Measurements from ENCODE around the gene FAM83D. TPM values are rescaled to one million over a fixed set of nuclear protein-coding genes. Genes with fewer than 3 reads are reported as not detected.

Gene FAM83D
- polyA plus RNA-seq, 1 donor from 2014 or later: 0.48 TPM

DNA sequence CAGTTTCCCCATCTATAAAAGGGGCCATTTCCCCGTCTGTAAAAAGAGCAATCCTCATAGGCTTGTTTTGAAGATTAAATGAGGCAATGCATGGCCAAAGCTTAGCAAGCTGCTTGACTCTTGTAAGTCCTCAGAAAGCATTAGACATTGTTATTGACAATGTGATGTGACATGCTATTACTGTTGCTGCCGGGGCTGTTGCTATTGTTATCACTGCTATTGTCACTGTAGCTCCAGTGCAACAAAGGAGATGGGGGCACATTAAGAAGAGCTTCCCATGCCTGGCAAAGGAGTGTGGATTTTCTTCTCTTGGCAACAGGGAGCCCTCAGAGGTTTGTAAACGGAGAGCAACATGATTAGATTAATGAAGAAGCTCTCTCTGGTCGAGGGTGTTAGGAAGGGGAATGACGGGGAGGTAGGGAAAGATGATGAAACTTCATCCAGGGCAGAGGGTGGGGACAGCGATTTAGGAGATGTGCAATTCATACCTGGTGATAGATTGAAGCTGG lies 33.1 kb upstream of the FAM83D start:
- H3K9me2 ChIP-seq (ENCODE audit: insufficient read depth, low read length): no peaks in the 10 kb centered on the region
- H3F3A ChIP-seq (ENCODE audit: insufficient read depth, low read length, poor library complexity, severe bottlenecking): no peaks in the 10 kb centered on the region
- H3K9me3 ChIP-seq (ENCODE audit: low read length): no peaks in the 10 kb centered on the region
- H3K9ac ChIP-seq (ENCODE audit: low read length): no peak overlapping the region
- no peak overlapping the region for H3K4me2 ChIP-seq (ENCODE audit: low read length)
- H3K4me3 ChIP-seq (ENCODE audit: low read length): no peak overlapping the region
- H3K36me3 ChIP-seq (ENCODE audit: insufficient read depth, low read length): no peaks in the 10 kb centered on the region
- peak overlapping the region; percentile 49 for H3K27ac ChIP-seq (ENCODE audit: low read length)
- H4K20me1 ChIP-seq (ENCODE audit: insufficient read depth): no peaks in the 10 kb centered on the region
- TF ChIP-seq EZH2 (IDR thresholded peaks at IDR 0.05; ENCODE audit: borderline replicate concordance, insufficient read depth, low read length, poor library complexity, severe bottlenecking) (no peak), EP300 (conservative IDR thresholded peaks at IDR 0.05; ENCODE audit: poor library complexity, severe bottlenecking) (peak; percentile 59), RAD21 (conservative IDR thresholded peaks at IDR 0.05) (no peak), MXI1 (conservative IDR thresholded peaks at IDR 0.05; ENCODE audit: poor library complexity, severe bottlenecking) (no peak), POLR2AphosphoS5 (IDR thresholded peaks at IDR 0.05) (peak; percentile 56), TAF1 (IDR thresholded peaks at IDR 0.05; ENCODE audit: low read depth) (no peak), SMC3 (conservative IDR thresholded peaks at IDR 0.05; ENCODE audit: poor library complexity) (no peak)
- TF ChIP-seq, protein P1, sequence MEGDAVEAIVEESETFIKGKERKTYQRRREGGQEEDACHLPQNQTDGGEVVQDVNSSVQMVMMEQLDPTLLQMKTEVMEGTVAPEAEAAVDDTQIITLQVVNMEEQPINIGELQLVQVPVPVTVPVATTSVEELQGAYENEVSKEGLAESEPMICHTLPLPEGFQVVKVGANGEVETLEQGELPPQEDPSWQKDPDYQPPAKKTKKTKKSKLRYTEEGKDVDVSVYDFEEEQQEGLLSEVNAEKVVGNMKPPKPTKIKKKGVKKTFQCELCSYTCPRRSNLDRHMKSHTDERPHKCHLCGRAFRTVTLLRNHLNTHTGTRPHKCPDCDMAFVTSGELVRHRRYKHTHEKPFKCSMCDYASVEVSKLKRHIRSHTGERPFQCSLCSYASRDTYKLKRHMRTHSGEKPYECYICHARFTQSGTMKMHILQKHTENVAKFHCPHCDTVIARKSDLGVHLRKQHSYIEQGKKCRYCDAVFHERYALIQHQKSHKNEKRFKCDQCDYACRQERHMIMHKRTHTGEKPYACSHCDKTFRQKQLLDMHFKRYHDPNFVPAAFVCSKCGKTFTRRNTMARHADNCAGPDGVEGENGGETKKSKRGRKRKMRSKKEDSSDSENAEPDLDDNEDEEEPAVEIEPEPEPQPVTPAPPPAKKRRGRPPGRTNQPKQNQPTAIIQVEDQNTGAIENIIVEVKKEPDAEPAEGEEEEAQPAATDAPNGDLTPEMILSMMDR (IDR thresholded peaks at IDR 0.05; ENCODE audit: poor library complexity, severe bottlenecking): no peak
- TF ChIP-seq, protein P2, sequence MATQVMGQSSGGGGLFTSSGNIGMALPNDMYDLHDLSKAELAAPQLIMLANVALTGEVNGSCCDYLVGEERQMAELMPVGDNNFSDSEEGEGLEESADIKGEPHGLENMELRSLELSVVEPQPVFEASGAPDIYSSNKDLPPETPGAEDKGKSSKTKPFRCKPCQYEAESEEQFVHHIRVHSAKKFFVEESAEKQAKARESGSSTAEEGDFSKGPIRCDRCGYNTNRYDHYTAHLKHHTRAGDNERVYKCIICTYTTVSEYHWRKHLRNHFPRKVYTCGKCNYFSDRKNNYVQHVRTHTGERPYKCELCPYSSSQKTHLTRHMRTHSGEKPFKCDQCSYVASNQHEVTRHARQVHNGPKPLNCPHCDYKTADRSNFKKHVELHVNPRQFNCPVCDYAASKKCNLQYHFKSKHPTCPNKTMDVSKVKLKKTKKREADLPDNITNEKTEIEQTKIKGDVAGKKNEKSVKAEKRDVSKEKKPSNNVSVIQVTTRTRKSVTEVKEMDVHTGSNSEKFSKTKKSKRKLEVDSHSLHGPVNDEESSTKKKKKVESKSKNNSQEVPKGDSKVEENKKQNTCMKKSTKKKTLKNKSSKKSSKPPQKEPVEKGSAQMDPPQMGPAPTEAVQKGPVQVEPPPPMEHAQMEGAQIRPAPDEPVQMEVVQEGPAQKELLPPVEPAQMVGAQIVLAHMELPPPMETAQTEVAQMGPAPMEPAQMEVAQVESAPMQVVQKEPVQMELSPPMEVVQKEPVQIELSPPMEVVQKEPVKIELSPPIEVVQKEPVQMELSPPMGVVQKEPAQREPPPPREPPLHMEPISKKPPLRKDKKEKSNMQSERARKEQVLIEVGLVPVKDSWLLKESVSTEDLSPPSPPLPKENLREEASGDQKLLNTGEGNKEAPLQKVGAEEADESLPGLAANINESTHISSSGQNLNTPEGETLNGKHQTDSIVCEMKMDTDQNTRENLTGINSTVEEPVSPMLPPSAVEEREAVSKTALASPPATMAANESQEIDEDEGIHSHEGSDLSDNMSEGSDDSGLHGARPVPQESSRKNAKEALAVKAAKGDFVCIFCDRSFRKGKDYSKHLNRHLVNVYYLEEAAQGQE (IDR thresholded peaks at IDR 0.05; ENCODE audit: borderline replicate concordance): no peak
- H2AFZ ChIP-seq (ENCODE audit: low read depth, low read length): peak overlapping the region; percentile 40
- H3K79me2 ChIP-seq (replicated peaks; ENCODE audit: insufficient read depth, low read length): no peaks in the 10 kb centered on the region
- peaks cover 12% of the 10 kb centered on the region for H3K27me3 ChIP-seq (ENCODE audit: insufficient read depth, low read depth, low read length)

DNA sequence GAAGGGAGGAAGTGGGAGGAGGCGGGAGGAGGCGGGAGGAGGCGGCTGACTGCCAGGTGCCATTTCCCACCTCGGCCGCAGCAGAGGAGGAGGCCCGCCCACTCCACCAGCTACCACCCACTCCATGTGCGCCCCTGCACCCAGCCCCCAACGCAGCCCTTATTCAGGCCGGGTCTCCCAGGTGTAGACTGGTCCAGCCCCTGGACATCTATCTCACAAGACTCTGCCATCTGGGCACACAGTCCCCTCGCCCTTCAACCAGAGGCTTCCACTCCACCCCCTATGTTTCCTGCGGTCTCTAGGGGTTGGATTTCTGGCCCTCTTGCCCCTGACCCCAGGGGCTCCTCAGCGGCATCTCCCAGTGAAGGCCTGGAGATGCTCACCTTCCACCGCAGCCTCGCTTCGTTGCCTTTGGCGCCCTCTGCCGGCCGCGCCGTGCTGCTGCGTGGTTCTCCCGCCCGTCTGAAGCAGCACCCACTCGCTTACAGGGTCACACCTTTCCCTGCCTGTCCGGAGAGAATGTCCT lies 32.6 kb upstream of the FAM83D start:
- H3K9ac ChIP-seq (ENCODE audit: low read length): no peak overlapping the region
- no peaks in the 10 kb centered on the region for H3K36me3 ChIP-seq (ENCODE audit: insufficient read depth, low read length)
- peak overlapping the region; percentile 40 for H2AFZ ChIP-seq (ENCODE audit: low read depth, low read length)
- H3K9me3 ChIP-seq (ENCODE audit: low read length): no peaks in the 10 kb centered on the region
- peak overlapping the region; percentile 49 for H3K27ac ChIP-seq (ENCODE audit: low read length)
- H3F3A ChIP-seq (ENCODE audit: insufficient read depth, low read length, poor library complexity, severe bottlenecking): no peaks in the 10 kb centered on the region
- H3K4me3 ChIP-seq (ENCODE audit: low read length): no peak overlapping the region
- no peak overlapping the region for H3K4me2 ChIP-seq (ENCODE audit: low read length)
- peaks cover 12% of the 10 kb centered on the region for H3K27me3 ChIP-seq (ENCODE audit: insufficient read depth, low read depth, low read length)
- no peaks in the 10 kb centered on the region for H3K79me2 ChIP-seq (replicated peaks; ENCODE audit: insufficient read depth, low read length)
- no peaks in the 10 kb centered on the region for H3K9me2 ChIP-seq (ENCODE audit: insufficient read depth, low read length)
- no peak for TF ChIP-seq POLR2AphosphoS5 (IDR thresholded peaks at IDR 0.05)
- no peak for TF ChIP-seq EZH2 (IDR thresholded peaks at IDR 0.05; ENCODE audit: borderline replicate concordance, insufficient read depth, low read length, poor library complexity, severe bottlenecking)
- TF ChIP-seq SMC3 (conservative IDR thresholded peaks at IDR 0.05; ENCODE audit: poor library complexity): peak; percentile 64
- peak; percentile 73 for TF ChIP-seq RAD21 (conservative IDR thresholded peaks at IDR 0.05)
- TF ChIP-seq EP300 (conservative IDR thresholded peaks at IDR 0.05; ENCODE audit: poor library complexity, severe bottlenecking): no peak
- no peak for TF ChIP-seq MXI1 (conservative IDR thresholded peaks at IDR 0.05; ENCODE audit: poor library complexity, severe bottlenecking)
- no peak for TF ChIP-seq TAF1 (IDR thresholded peaks at IDR 0.05; ENCODE audit: low read depth)
- TF ChIP-seq, protein P2 (IDR thresholded peaks at IDR 0.05; ENCODE audit: borderline replicate concordance): no peak
- TF ChIP-seq, protein P1 (IDR thresholded peaks at IDR 0.05; ENCODE audit: poor library complexity, severe bottlenecking): peak; percentile 76
- no peaks in the 10 kb centered on the region for H4K20me1 ChIP-seq (ENCODE audit: insufficient read depth)
